T-helper 1 cell (primary cell): Measurements from ENCODE around the gene FNTB.
A peak's percentile ranks its signal among the peaks of the same experiment; 100 is the strongest.
"Not testable (repeated sequence)": the region's sequence is repeated elsewhere in the genome, so short reads cannot be mapped to it uniquely, and the experiment has no call there.

Experiments used
- DNase-seq, 5 donors: peaks; one replicate each; pipeline ENCODE4 v3.0.0-alpha.2; 2012 to 2020

Gene FNTB

DNA sequence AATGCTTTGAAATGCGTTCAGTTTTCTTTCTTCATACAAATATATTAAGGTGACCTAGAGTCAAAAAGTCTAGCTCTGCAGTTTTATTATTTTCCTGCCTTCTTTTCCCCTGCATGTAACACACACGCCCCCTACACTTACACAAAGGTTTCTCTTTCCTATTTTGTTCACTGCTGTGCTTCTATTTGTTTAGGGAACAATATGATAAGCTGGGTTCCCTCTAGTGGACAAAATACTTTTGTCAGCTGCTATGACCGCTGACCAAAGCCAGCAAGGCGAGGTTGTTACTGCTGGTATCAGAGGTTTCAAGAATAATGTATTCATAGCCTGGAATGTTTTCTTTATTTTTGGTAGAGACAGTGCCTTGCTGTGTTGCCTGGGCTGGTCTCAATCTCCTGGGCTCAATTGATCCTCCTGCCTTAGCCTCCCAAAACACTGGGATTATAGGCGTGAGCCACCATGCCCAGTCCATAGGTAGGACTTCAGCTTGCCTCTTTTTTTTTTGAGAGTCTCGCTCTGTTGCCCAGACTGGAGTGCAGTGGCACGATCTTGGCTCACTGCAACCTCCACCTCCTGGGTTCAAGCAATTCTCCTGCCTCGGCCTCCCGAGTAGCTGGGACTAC lies 33.4 kb downstream of the FNTB start:
- DNase-seq, result peak in 1 of 5 donors; percentile 17

GRCh38 chr14:65024957-65025356 lies 38.3 kb downstream of the FNTB start:
- DNase-seq, result no peak

DNA sequence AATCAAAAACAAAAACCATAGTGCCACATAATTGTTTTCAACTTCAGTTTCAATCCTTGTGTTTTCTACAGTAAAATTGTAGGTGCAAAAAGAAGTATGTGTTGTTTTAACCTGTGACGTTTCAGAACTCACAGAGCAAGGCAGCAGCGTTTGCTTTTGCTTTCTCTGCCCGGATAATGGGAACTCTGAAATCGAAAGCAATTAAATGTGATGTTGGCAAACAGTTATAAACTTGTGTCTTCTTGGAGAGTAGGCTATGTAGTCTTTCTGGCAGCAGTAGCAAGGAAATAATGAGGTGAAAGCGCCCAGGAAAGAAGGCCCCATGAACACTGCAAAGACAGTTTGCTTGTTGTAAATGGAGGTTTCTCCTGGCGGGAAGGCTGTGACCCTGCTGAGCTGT lies 39.1 kb downstream of the FNTB start:
- no peak for DNase-seq

DNA sequence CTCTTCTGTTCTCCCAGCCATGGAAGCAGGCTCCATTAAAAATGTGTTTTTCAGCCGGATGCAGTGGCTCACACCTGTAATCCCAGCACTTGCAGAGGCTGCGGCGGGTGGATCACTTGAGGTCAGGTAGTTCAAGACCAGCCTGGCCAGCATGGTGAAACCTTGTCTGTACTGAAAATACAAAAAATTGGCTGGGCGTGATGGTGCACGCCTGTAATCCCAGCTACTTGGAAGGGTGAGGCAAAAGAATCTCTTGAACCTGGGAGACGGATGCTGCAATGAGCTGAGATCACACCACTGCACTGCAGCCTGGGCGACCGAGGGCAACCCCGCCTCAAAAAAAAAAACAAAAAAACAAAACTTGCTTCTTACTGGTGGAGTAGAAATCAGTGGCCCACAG lies 39.8 kb downstream of the FNTB start:
- no peak for DNase-seq

DNA sequence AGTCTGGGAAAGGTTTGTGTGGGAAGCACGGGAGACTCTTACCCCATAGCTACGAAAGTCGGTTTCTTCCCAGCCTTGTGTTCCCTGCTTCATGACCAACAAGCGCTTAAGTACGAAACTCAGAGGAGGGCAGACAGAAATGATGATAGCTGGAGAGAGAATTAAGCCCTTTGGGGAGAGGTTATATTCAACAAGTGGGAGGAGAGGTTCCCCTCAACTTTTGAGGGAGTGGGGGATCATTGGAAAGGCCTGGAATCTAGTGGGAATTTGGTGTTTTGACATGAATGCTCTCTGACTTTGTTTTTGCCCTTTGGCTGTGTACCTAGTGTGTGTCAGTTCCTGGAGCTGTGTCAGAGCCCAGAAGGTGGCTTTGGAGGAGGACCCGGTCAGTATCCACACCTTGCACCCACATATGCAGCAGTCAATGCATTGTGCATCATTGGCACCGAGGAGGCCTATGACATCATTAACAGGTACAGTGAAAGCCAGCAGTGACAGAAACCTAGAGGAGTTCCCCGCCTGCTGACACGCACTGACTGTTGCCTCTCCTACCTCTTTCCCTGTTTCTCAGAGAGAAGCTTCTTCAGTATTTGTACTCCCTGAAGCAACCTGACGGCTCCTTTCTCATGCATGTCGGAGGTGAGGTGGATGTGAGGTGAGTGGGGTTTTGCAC lies 40.6 kb downstream of the FNTB start:
- no peak for DNase-seq

DNA sequence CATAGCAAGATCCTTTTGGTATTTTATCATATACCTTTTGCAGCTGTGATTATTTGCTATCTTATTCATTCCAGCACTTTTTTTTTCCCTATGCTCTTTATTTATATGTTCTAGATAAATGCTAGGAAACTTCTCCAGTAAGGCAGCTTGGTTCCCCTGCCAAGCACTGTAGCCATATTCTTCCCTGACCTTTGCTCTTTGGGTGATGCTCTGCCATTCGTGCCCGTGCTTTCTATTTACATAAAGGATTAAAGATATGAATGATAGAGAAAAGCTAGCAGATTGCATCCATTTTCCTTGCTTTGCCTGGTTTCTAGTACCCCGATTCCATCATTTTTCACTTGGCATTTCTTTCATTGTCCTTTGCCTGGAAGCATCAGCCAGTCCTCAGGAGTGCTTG lies 42.2 kb downstream of the FNTB start:
- DNase-seq, result no peak

GRCh38 chr14:65031321-65031720 lies 44.6 kb downstream of the FNTB start:
- DNase-seq, result not testable (repeated sequence)

- no peak for DNase-seq
These were observed 45.6 kb downstream of the FNTB start for GRCh38 chr14:65032319-65032718.

DNA sequence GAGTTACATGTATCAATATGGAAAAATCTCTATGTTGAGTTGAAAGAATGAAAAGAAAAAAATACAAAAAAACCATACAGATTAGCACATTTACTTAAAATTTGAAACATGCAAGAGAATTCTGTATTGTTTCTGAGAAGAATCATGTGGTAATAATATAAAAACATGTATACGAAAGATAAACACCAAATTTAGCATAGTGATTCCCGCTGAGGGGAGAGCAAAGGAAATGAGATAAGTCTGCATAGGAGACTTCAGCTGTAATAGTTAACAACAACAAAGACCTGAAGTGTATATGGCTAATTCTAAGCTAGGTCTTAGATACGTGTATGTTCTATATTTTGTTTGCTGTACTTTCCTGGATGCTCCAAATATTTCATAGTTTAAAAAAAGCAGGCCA lies 46.5 kb downstream of the FNTB start:
- no peak for DNase-seq

DNA sequence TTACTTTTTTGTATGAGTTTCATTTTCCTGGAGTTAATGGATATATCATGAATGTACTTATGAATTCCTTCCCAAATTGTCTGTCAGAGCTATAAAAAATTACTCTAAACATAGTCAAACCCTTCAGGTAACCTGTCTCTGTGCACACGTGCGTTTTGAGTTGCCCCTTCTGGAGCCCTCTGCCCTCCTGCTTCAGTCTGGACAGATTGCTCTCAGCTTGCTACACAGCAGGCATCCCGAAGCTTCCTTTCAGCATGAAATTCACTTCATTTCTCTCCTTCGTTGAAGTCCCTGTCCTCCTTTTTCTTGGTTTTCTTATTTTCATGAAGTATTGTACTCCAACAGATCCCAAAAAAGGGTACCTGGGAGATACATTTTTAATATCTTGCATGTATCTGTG lies 47.3 kb downstream of the FNTB start:
- no peak for DNase-seq

GRCh38 chr14:65035049-65035448 lies 48.4 kb downstream of the FNTB start:
- DNase-seq, result no peak

DNA sequence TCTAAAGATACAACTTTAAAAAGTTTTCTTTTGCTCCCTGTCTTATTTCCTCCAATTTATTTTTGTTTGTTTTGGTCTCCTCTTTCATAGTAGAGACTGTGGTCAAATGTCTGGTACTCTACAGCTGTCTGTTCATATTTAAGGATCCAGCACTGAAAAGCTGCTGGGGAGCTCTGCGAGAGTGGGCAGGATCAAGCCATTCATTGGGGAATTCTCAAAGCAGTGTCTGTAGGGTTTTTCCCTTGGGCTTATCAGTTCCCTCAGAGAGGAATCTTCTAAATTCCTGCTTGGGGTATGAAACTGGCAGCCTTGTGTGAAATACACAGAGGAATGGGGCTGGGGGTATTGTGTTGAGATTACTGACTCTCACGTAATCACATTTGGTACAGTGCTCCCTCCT lies 52.3 kb downstream of the FNTB start:
- no peak for DNase-seq

DNA sequence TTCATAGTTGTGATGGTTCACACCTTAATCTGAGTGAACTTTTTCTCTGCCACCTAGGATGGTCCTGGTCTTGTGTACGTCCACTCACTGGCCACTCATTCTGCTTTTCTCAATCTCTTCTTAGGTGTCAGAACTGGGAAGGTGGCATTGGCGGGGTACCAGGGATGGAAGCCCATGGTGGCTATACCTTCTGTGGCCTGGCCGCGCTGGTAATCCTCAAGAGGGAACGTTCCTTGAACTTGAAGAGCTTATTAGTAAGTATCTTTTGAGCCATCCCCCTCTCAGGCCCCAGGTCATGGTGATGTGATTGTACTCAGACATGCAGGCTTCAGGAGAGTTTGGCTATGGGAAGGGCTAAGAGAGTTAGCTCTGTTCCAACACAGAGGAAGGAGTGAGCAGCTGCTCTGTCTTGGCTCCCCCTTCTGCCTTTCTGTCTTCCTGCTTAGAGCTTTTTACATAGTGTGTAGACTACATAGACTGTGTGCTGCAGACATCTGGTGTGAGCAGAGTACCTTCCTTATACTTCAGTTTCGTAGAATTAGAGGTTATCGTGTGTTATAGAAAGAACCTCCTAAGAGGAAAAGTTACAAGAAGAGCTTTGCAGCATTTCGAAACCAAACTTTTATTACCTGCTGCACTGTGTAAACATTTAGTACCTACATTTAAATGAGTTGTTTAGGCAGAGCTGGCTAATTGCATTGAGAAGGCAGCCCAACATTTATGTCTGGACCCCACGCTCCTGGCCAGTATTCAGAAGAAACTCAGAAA lies 54.2 kb downstream of the FNTB start:
- no peak for DNase-seq

- DNase-seq, result no peak
These were observed 54.8 kb downstream of the FNTB start for GRCh38 chr14:65041434-65041915.

DNA sequence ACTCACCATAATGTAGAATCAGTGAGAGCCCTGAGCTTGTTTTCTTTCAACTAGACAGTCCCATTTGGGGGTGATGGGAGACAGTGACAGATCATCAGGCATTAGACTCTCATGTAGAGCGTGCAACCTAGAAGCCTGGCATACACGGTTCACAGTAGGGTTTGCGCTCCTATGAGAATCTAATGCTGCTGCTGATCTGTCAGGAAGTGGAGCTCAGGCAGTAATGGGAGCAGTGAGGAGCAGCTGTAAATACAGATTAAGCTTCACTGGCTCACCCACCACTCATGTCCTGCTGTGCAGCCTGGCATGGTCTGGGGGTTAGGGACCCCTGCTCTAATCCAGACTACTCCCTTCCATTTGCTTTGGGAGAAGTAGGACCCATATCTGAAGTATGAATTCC lies 55.6 kb downstream of the FNTB start:
- no peak for DNase-seq

DNA sequence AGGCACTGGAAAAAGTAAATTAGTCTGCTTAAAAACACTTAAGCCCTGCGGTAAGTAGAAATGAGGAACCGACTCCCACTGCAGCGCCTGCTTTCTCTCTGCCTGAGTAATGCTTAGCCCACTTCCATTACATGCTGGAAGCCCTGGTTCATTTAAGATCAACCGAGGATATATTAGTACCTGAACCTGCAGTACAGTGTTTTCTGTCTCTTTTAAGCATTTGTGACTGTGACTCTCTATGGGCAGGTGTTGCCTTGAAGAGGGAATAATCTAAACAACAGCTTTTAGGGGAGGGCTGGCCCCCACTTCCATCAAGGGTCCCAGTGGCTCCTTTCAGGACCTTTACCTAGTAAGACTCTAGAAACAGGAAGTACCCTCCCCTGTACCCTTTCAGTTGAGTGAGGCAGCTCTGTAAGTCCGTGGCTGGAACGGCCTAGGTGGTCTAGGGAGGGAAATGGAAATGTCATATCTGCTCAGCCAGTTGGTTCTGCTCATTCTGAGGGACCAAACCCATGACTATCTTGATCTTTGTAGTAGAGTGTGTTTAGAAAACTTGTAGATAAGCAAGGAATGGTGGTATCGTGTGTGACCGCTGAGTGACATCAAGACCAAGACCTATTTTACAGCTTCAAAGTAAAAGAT lies 56.2 kb downstream of the FNTB start:
- no peak for DNase-seq

DNA sequence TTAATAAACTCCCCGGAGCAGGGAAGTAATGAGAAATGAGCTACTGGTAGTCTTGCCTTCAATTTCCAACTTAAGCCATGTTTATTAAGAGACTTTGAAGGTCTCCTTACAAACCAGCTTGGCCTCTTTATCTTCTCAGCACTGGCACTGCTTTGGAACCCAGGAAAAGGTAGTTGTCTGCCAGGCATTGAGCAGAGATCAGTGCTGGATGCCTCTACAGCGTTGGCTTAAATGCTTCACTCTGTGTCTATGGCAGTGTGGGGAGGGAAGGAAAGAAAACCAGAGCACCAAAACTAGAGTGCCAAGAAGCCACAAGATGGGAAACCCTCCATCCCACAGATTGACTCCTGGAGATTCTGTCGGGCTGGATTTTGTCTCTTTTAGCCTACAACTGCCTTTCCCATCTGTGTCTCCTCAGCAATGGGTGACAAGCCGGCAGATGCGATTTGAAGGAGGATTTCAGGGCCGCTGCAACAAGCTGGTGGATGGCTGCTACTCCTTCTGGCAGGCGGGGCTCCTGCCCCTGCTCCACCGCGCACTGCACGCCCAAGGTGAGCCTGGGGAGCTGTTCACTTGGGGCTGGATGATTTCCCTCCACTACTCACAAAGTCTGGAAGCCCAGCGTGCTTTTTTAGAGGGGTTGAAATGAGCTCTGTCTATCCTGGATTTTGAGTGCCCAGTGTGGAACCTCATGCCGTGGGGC lies 57.3 kb downstream of the FNTB start:
- no peak for DNase-seq

DNA sequence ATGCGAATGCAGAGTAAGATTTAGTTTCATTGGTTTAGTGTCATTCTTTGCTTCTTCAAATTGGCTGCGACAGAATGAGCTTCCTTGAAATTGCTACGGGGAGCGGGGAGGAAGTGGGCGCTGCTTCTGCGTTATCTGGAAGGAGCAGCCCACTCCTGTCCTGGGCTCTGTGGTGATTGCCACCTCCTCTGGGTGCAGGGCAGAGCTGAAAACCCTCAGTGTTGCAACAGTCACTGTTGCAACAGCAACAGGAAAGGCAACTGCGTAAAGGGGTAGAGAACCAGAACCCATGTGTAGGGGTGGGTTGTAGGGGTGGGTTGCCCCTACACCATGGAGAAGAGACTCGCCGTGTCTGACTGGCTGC lies 57.9 kb downstream of the FNTB start:
- no peak for DNase-seq

DNA sequence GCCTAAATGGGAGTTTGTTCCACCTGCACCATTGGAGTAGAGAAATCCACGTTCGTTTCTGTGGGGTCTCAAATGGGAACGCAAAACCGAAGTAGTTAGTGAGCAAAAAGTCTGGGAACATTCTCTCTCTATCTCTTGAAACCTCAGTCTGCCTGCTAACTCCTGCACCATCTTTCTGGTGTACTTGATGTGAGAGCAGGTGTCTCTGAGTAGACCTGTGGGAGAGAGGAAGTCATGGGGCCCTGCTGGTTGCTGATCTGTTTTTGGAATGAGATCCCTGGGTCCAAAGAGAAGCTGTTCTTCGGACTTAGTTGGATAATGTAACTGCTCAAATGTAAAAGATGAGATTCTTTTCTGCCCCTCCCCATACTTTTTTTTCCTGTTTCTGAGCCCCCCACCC lies 58.3 kb downstream of the FNTB start:
- no peak for DNase-seq

DNA sequence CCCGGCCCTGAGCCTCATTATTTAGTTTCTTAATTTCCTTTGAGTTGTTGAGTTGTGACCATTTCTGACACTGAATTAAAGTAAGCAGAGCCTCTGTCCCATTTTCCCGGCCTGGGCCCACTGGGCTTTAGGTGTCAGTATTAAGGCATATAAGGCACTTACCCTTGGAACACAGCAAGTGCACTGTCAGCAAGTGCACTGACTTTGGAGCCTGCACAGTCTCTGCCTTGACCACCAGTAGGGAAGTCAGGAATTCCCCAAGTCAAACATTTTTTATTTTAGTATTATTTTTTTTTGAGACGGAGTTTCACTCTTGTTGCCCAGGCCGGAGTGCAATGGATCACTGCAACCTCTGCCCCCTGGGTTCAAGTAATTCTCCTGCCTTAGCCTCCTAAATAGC lies 59.0 kb downstream of the FNTB start:
- DNase-seq, result no peak

DNA sequence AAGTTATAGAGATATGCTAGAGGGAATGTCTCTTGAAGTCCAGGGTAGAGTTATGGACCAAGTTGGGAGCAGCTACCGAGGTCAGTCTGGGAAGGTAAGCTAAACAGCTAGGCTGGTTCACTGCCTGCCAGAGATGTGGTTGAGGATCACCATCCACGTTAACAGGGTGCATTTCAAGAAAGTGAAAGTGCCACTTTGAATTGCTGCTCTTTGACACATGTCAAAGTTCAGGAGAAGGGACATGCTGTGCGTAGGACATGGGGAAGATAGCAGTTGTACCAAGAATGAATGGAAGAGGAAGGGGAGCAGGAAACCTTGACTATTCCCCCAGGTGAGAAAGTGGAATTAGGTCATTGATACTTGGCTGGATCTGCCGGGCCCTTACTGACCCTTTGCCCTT lies 66.1 kb downstream of the FNTB start:
- DNase-seq, result no peak

- no peak for DNase-seq
These were observed 66.8 kb downstream of the FNTB start for GRCh38 chr14:65053466-65053865.
